ENCODE data around the gene LIX1L.

DNA sequence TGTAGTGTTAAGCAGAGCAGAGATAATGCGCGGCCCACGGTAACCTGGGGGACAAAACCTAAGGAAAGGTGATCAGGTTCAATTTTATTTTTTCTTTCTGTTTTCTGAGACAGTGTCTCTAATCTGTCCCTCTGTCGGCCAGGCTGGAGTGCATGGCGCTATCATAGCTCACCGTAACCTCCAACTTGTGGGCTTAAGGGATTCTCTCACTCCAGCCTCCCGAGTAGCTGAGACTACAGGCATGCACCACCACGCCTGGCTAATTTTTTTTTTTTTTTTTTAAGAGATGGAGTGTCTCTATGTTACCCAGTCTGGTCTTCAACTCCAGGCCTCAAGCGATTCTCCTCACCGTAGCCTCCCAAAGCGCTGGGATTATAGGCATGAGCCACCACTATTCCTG, 71.4 kb downstream of the LIX1L start:
- TF ChIP-seq POLR2A (IDR thresholded peaks at IDR 0.05; ENCODE audit: borderline replicate concordance, extremely low read depth, insufficient read depth, insufficient read length): no peak
- TF ChIP-seq, protein P1, sequence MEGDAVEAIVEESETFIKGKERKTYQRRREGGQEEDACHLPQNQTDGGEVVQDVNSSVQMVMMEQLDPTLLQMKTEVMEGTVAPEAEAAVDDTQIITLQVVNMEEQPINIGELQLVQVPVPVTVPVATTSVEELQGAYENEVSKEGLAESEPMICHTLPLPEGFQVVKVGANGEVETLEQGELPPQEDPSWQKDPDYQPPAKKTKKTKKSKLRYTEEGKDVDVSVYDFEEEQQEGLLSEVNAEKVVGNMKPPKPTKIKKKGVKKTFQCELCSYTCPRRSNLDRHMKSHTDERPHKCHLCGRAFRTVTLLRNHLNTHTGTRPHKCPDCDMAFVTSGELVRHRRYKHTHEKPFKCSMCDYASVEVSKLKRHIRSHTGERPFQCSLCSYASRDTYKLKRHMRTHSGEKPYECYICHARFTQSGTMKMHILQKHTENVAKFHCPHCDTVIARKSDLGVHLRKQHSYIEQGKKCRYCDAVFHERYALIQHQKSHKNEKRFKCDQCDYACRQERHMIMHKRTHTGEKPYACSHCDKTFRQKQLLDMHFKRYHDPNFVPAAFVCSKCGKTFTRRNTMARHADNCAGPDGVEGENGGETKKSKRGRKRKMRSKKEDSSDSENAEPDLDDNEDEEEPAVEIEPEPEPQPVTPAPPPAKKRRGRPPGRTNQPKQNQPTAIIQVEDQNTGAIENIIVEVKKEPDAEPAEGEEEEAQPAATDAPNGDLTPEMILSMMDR (IDR thresholded peaks at IDR 0.05 in 2 of 3, conservative IDR thresholded peaks at IDR 0.05 in 1 of 3; ENCODE audit: borderline replicate concordance in 1 of 3, insufficient read depth in 1 of 3, low read depth in 2 of 3, low read length in 2 of 3): no peak
- no peak for TF ChIP-seq JUND (IDR thresholded peaks at IDR 0.05)
- TF ChIP-seq SP1 (IDR thresholded peaks at IDR 0.05; ENCODE audit: low read depth): no peak
- no peak for TF ChIP-seq ZNF274 (IDR thresholded peaks at IDR 0.05; ENCODE audit: low read depth, low read length)
- TF ChIP-seq, protein P2, sequence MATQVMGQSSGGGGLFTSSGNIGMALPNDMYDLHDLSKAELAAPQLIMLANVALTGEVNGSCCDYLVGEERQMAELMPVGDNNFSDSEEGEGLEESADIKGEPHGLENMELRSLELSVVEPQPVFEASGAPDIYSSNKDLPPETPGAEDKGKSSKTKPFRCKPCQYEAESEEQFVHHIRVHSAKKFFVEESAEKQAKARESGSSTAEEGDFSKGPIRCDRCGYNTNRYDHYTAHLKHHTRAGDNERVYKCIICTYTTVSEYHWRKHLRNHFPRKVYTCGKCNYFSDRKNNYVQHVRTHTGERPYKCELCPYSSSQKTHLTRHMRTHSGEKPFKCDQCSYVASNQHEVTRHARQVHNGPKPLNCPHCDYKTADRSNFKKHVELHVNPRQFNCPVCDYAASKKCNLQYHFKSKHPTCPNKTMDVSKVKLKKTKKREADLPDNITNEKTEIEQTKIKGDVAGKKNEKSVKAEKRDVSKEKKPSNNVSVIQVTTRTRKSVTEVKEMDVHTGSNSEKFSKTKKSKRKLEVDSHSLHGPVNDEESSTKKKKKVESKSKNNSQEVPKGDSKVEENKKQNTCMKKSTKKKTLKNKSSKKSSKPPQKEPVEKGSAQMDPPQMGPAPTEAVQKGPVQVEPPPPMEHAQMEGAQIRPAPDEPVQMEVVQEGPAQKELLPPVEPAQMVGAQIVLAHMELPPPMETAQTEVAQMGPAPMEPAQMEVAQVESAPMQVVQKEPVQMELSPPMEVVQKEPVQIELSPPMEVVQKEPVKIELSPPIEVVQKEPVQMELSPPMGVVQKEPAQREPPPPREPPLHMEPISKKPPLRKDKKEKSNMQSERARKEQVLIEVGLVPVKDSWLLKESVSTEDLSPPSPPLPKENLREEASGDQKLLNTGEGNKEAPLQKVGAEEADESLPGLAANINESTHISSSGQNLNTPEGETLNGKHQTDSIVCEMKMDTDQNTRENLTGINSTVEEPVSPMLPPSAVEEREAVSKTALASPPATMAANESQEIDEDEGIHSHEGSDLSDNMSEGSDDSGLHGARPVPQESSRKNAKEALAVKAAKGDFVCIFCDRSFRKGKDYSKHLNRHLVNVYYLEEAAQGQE (IDR thresholded peaks at IDR 0.05; ENCODE audit: low read depth): no peak
- no peak for TF ChIP-seq EZH2phosphoT487 (IDR thresholded peaks at IDR 0.05; ENCODE audit: borderline replicate concordance)
- TF ChIP-seq, protein P3, sequence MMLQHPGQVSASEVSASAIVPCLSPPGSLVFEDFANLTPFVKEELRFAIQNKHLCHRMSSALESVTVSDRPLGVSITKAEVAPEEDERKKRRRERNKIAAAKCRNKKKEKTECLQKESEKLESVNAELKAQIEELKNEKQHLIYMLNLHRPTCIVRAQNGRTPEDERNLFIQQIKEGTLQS (IDR thresholded peaks at IDR 0.05): no peak
- no peak for TF ChIP-seq EZH2 (IDR thresholded peaks at IDR 0.05)
- no peak for TF ChIP-seq RAD21 (IDR thresholded peaks at IDR 0.05; ENCODE audit: low read depth)
- no peak for TF ChIP-seq POLR2AphosphoS5 (IDR thresholded peaks at IDR 0.05; ENCODE audit: low read depth, low read length)
- TF ChIP-seq ELF1 (IDR thresholded peaks at IDR 0.05; ENCODE audit: borderline replicate concordance, low read depth): no peak
- TF ChIP-seq SRF (IDR thresholded peaks at IDR 0.05; ENCODE audit: low read depth): no peak

All from HCT116 (cell line).